ENCODE measurements around the gene RASSF5. TPM values are rescaled to one million over a fixed set of nuclear protein-coding genes. Genes with fewer than 3 reads are reported as not detected.

Gene RASSF5
- total and polyA plus RNA-seq, 9 of the 15 experiments (the other 6 are each of a cell fraction or from before 2014, with no cell fraction given) = 6.1 to 41.0 (median 25.2) TPM

DNA sequence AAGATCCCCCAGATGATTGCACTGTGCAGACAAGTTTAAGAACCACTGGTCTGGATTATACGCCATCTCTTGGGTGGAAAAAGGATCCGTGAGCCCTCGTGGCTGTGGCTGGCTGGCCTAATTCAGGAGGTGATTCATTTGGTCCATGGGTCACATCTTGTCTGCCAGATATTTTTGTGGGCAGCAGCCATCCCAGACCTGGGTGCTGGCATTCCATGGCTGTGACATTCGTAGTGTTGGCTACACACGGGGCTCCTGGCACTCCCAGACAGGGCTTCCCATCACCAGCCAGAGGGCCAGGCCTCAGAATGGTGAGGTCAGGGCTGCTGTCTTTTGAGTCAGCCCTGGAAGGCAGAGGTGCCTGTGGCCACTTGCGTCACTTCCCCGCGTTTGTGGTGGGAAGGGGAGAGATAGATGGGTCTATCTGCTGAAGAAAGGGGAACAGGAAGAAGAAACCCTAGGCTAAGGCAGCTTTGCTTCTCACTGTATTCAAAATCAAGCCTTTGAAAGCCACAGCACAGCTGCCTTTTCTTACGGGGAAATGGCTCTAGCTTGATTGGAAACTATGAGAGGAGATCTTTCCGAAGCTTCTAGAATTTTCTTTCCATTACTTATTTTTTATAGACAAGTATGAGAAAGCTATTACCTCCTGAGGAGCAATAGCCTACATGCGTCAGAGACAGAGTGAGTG lies 72.6 kb downstream of the RASSF5 start:
- peaks cover 38% of the 10 kb centered on the region for H3K36me3 ChIP-seq (ENCODE audit: control insufficient read depth, insufficient read depth, low read length)
- ATAC-seq = peak; percentile 45
- H3K9me1 ChIP-seq (ENCODE audit: control insufficient read depth, insufficient read depth, low read length) = no peaks in the 10 kb centered on the region
- intact Hi-C loops (cut with micrococcal nuclease) = no loop called here
- in situ Hi-C loops (cut with MboI) = loop anchor here (5.0 to 25.0 kb wide), 3 partner anchors 33 to 418 kb away; no protein-coding TSS in a partner anchor
- H3K4me2 ChIP-seq (ENCODE audit: insufficient read depth, low read length) = peak overlapping the region; percentile 21; the same call in 1 of the 2 replicates
- peak overlapping the region in 1 of 2 experiments; percentile 65; a peak in 2 of 4 replicates for H3K9ac ChIP-seq (ENCODE audit: insufficient read depth in 1 of 2, low read depth in 2 of 2, low read length in 2 of 2)
- no peaks in the 10 kb centered on the region; the same call in 1 of the 2 replicates for H4K20me1 ChIP-seq (replicated peaks; ENCODE audit: control insufficient read depth, insufficient read depth, low read length)
- CTCF ChIA-PET (ENCODE audit: low intra/inter-chr PET ratio) = no interaction called here
- no peaks in the 10 kb centered on the region for H3K27me3 ChIP-seq (ENCODE audit: control insufficient read depth in 2 of 2, insufficient read depth in 2 of 2, low read length in 2 of 2)
- H3K79me2 ChIP-seq (ENCODE audit: control insufficient read depth, insufficient read depth, low read length) = peaks cover 35% of the 10 kb centered on the region
- BruUV-seq (replicated peaks) = no TSS peak
- H3K4me3 ChIP-seq = no peak overlapping the region
- FAIRE-seq = no peak
- H3K27ac ChIP-seq (ENCODE audit: extremely low read depth, low read depth, low read length) = peak overlapping the region; percentile 17; the same call in 1 of the 3 replicates
- POLR2A ChIA-PET = interaction anchor here (0.8 to 1.3 kb wide), 6 partner anchors 12 to 115 kb away, joined by 3 to 6 read pairs (median 4); no protein-coding TSS in a partner anchor
- DNase-seq (ENCODE audit: extremely low read depth in 1 of 4, low spot score in 3 of 4) = peak in 3 of 4 experiments; percentile 16 to 70 (median 27)
- H3K9me3 ChIP-seq (replicated peaks; ENCODE audit: control insufficient read depth, insufficient read depth, low read depth, low read length) = no peaks in the 10 kb centered on the region
- peaks cover 23 to 49% of the 10 kb centered on the region in 2 experiments for H3K4me1 ChIP-seq (replicated peaks in 1 of 2; ENCODE audit: control insufficient read depth in 2 of 2, insufficient read depth in 2 of 2, low read length in 2 of 2)
- WGBS (ENCODE audit: insufficient coverage, low coverage, missing lambda C conversion rate) = 55% methylated on average over 8 of the region's 11 CpGs
- H2AFZ ChIP-seq (ENCODE audit: low read depth, low read length) = no peak overlapping the region
- TF ChIP-seq MXI1 (IDR thresholded peaks at IDR 0.05; ENCODE audit: low read depth, low read length) = no peak
- no peak for TF ChIP-seq SMARCA4 (IDR thresholded peaks at IDR 0.05)
- TF ChIP-seq, protein P1, sequence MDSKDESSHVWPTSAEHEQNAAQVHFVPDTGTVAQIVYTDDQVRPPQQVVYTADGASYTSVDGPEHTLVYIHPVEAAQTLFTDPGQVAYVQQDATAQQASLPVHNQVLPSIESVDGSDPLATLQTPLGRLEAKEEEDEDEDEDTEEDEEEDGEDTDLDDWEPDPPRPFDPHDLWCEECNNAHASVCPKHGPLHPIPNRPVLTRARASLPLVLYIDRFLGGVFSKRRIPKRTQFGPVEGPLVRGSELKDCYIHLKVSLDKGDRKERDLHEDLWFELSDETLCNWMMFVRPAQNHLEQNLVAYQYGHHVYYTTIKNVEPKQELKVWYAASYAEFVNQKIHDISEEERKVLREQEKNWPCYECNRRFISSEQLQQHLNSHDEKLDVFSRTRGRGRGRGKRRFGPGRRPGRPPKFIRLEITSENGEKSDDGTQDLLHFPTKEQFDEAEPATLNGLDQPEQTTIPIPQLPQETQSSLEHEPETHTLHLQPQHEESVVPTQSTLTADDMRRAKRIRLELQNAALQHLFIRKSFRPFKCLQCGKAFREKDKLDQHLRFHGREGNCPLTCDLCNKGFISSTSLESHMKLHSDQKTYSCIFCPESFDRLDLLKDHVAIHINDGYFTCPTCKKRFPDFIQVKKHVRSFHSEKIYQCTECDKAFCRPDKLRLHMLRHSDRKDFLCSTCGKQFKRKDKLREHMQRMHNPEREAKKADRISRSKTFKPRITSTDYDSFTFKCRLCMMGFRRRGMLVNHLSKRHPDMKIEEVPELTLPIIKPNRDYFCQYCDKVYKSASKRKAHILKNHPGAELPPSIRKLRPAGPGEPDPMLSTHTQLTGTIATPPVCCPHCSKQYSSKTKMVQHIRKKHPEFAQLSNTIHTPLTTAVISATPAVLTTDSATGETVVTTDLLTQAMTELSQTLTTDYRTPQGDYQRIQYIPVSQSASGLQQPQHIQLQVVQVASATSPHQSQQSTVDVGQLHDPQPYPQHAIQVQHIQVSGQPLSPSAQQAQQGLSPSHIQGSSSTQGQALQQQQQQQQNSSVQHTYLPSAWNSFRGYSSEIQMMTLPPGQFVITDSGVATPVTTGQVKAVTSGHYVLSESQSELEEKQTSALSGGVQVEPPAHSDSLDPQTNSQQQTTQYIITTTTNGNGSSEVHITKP (IDR thresholded peaks at IDR 0.05; ENCODE audit: partially characterized antibody) = no peak
- TF ChIP-seq SP1 (CRISPR knock-in tag; IDR thresholded peaks at IDR 0.05) = no peak
- no peak for TF ChIP-seq PHTF2 (CRISPR knock-in tag; IDR thresholded peaks at IDR 0.05)
- no peak for TF ChIP-seq TCF7 (IDR thresholded peaks at IDR 0.05; ENCODE audit: borderline replicate concordance)
- TF ChIP-seq, protein P2, sequence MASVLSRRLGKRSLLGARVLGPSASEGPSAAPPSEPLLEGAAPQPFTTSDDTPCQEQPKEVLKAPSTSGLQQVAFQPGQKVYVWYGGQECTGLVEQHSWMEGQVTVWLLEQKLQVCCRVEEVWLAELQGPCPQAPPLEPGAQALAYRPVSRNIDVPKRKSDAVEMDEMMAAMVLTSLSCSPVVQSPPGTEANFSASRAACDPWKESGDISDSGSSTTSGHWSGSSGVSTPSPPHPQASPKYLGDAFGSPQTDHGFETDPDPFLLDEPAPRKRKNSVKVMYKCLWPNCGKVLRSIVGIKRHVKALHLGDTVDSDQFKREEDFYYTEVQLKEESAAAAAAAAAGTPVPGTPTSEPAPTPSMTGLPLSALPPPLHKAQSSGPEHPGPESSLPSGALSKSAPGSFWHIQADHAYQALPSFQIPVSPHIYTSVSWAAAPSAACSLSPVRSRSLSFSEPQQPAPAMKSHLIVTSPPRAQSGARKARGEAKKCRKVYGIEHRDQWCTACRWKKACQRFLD (CRISPR knock-in tag; IDR thresholded peaks at IDR 0.05) = peak; percentile 82; the same call in 1 of the 2 replicates
- TF ChIP-seq MCM5 (IDR thresholded peaks at IDR 0.05; ENCODE audit: low read depth) = no peak
- TF ChIP-seq, protein P3, sequence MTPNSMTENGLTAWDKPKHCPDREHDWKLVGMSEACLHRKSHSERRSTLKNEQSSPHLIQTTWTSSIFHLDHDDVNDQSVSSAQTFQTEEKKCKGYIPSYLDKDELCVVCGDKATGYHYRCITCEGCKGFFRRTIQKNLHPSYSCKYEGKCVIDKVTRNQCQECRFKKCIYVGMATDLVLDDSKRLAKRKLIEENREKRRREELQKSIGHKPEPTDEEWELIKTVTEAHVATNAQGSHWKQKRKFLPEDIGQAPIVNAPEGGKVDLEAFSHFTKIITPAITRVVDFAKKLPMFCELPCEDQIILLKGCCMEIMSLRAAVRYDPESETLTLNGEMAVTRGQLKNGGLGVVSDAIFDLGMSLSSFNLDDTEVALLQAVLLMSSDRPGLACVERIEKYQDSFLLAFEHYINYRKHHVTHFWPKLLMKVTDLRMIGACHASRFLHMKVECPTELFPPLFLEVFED (CRISPR knock-in tag; conservative IDR thresholded peaks at IDR 0.05) = no peak
- TF ChIP-seq, protein P4, sequence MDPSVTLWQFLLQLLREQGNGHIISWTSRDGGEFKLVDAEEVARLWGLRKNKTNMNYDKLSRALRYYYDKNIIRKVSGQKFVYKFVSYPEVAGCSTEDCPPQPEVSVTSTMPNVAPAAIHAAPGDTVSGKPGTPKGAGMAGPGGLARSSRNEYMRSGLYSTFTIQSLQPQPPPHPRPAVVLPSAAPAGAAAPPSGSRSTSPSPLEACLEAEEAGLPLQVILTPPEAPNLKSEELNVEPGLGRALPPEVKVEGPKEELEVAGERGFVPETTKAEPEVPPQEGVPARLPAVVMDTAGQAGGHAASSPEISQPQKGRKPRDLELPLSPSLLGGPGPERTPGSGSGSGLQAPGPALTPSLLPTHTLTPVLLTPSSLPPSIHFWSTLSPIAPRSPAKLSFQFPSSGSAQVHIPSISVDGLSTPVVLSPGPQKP (CRISPR knock-in tag; IDR thresholded peaks at IDR 0.05) = no peak
- no peak for TF ChIP-seq MAFK (IDR thresholded peaks at IDR 0.05; ENCODE audit: low read length)
- TF ChIP-seq NFRKB (IDR thresholded peaks at IDR 0.05; ENCODE audit: low read depth) = no peak

Data from K562 (cell line).